ENCODE results near the gene OST4.

Gene OST4

GRCh38 chr2:27083410-27084296 is 12.2 kb upstream of the OST4 start:
- no peak for TF ChIP-seq CTCF (conservative IDR thresholded peaks at IDR 0.05; ENCODE audit: control insufficient read depth, insufficient read depth, low read depth, low read length)
- no peak overlapping the region for H3K4me3 ChIP-seq (ENCODE audit: control insufficient read depth, low read depth, low read length)
- DNase-seq (ENCODE audit: low read depth) = no peak

GRCh38 chr2:27082773-27083409 is 11.4 kb upstream of the OST4 start:
- H3K4me3 ChIP-seq (ENCODE audit: control insufficient read depth, low read depth, low read length) = no peak overlapping the region
- no peak for TF ChIP-seq CTCF (conservative IDR thresholded peaks at IDR 0.05; ENCODE audit: control insufficient read depth, insufficient read depth, low read depth, low read length)
- DNase-seq (ENCODE audit: low read depth) = no peak

GRCh38 chr2:27081984-27082772 is 10.7 kb upstream of the OST4 start:
- no peak for DNase-seq (ENCODE audit: low read depth)
- no peak overlapping the region for H3K4me3 ChIP-seq (ENCODE audit: control insufficient read depth, low read depth, low read length)
- TF ChIP-seq CTCF (conservative IDR thresholded peaks at IDR 0.05; ENCODE audit: control insufficient read depth, insufficient read depth, low read depth, low read length) = no peak

GRCh38 chr2:27080603-27080936 is 9.1 kb upstream of the OST4 start:
- no peak for TF ChIP-seq CTCF (conservative IDR thresholded peaks at IDR 0.05; ENCODE audit: control insufficient read depth, insufficient read depth, low read depth, low read length)
- no peak for DNase-seq (ENCODE audit: low read depth)
- peak overlapping the region; percentile 85 for H3K4me3 ChIP-seq (ENCODE audit: control insufficient read depth, low read depth, low read length)

GRCh38 chr2:27080140-27080469 is 8.7 kb upstream of the OST4 start:
- TF ChIP-seq CTCF (conservative IDR thresholded peaks at IDR 0.05; ENCODE audit: control insufficient read depth, insufficient read depth, low read depth, low read length) = no peak
- DNase-seq (ENCODE audit: low read depth) = no peak
- H3K4me3 ChIP-seq (ENCODE audit: control insufficient read depth, low read depth, low read length) = peak overlapping the region; percentile 85

GRCh38 chr2:27079233-27080139 is 8.0 kb upstream of the OST4 start:
- DNase-seq (ENCODE audit: low read depth) = peak; percentile 51
- no peak for TF ChIP-seq CTCF (conservative IDR thresholded peaks at IDR 0.05; ENCODE audit: control insufficient read depth, insufficient read depth, low read depth, low read length)
- peak overlapping the region; percentile 85 for H3K4me3 ChIP-seq (ENCODE audit: control insufficient read depth, low read depth, low read length)
